HG03575 (cell line): ENCODE data around the gene MYH1.
"Not testable (repeated sequence)": the region's sequence is repeated elsewhere in the genome, so short reads cannot be mapped to it uniquely, and the experiment has no call there.

ENCODE experiments used
- ATAC-seq: cut with Tn5 transposase; IDR thresholded peaks from one replicate; pipeline ENCODE4 v1.9.1; 2021; ENCODE audit not compliant: unreplicated experiment, insufficient number of reproducible peaks, low FRiP score; ENCODE audit errors: extremely low read depth

Gene MYH1

DNA sequence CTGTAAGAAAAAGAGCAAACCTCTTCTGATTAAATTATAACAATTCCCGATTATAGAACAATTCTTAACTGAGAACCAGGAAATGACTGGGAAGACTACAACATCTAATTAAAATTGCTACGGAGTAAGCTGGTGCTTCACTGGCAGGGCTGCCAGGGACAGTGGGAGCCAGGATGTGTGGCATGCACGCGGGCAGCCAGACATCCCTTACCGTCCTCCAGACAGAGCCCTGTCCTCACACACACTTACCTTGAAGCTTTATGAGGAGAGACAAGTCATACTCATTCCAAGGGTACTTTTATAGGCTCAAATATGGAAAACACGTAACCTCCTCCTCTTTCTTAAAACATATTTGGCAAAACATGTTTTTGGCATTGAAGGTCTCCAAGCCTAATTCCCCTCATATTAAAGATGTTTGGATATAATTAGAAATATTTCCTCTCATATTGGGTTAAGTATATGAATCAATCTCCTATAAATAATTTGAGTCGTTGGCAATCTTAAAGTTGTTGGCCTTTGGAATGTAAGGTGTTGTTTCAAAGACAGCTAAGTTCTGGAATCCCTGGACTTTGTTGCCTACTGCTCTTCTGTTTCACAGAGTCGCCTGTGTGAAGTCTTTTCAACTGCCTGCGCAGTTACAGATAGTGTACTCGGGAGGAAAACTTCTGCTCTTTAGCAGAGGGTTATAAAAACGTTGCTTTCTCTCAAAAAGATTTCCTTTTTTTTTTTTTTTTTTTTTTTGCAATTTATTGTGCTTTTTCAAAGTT is at the start of gene MYH1:
Gene MYH1, minus strand, starts transcription at position 272 of the 767 bp plus-strand sequence. CDS start 1,900 bp downstream, outside the sequence.
- no peak for ATAC-seq

GRCh38 chr17:10563991-10564660 is 45.8 kb upstream of the MYH1 start:
- no peak for ATAC-seq

- no peak for ATAC-seq
Measured at GRCh38 chr17:10558049-10558448, 39.7 kb upstream of the MYH1 start.

- ATAC-seq: no peak
Measured at GRCh38 chr17:10557422-10557821, 39.1 kb upstream of the MYH1 start.

- ATAC-seq: no peak
Measured at GRCh38 chr17:10556301-10557005, 38.1 kb upstream of the MYH1 start.

- no peak for ATAC-seq
Measured at GRCh38 chr17:10550014-10550413, 31.7 kb upstream of the MYH1 start.

GRCh38 chr17:10549096-10549842 is 30.9 kb upstream of the MYH1 start, which contains the start of gene MYH2:
Gene MYH2, minus strand, starts transcription at chr17:10549658. Its CDS starts 1,738 bp downstream, at chr17:10547920.
- no peak for ATAC-seq

DNA sequence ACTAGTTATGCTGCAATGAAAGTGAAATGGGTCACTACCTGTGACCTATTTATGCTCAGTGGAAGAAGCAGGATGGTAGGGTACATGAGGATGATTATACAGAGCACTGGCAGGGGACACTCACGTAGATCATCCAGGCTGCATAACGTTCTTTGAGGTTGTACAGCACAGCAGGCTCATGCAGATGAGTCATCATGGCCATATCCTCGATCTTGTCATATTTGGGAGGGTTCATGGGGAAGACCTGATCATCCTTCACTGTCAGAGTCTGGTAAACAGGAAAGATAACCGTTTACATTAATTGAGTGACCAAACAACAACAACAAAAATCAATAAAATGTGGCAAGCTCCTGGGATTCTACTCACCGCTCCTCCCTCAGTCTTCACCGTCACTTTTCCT is 29.0 kb upstream of the MYH1 start:
- ATAC-seq: no peak

DNA sequence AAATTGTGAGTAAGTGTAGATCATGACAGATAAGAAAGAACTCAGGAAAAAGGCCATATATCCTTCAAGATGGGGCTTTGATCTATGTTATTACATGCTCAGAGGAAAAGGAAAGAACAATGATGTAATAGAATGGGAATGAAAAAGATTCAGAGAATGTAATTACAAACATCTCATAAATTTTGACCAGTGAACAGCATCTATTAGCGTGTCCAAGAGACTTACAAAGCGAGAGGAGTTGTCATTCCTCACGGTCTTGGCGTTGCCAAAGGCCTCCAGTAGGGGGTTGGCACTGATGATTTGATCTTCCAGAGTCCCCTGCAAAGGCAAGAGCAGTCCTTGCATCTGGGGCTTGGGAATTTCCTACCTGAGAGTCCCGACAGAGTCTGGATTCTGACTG is 25.1 kb upstream of the MYH1 start:
- ATAC-seq: not testable (repeated sequence)

DNA sequence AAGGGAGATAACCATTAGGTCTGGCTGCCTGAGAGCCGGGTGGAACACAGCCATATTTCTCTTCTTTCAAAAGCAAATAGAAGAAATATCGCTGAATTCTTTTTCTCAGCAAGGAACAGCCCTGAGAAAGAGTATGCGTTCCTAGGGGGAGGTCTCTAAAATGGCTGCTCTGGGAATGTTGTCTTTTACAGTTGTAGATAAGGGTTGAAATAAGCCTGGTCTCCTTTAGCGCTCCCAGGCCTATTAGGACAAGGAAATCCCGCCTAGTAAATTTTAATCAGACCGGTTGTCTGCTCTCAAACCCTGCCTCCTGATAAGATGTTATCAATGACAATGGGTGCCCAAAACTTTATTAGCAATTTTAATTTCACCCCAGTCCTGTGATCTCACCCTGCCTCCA is 22.8 kb upstream of the MYH1 start:
- ATAC-seq: not testable (repeated sequence)

GRCh38 chr17:10532026-10532425 is 13.7 kb upstream of the MYH1 start:
- ATAC-seq: no peak

GRCh38 chr17:10527419-10527818 is 9.1 kb upstream of the MYH1 start:
- ATAC-seq: no peak

- ATAC-seq: no peak
Measured at GRCh38 chr17:10526517-10526916, 8.2 kb upstream of the MYH1 start.

DNA sequence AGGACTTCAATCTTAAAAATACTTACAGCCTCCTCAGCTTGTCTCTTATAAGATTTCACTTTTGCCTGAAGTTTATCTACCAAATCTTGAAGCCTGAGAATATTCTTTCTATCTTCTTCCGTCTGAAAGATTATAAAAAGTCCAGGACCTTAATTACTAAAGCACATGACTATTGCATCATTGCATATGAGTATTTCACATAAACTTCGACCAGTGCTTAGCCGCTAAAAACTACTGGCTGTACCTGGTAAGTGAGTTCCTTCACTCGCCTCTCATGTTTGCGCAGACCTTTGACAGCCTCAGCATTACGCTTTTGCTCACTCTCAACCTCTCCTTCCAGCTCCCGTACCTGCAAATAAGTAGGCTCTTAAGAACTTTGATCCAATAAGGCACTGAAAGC is 4.7 kb upstream of the MYH1 start:
- no peak for ATAC-seq

- no peak for ATAC-seq
Measured at GRCh38 chr17:10521949-10522348, 3.6 kb upstream of the MYH1 start.

GRCh38 chr17:10516638-10517037 is 1.7 kb downstream of the MYH1 start:
- no peak for ATAC-seq

GRCh38 chr17:10516065-10516464 is 2.3 kb downstream of the MYH1 start:
- ATAC-seq: no peak

- ATAC-seq: no peak
Measured at GRCh38 chr17:10513299-10514067, 4.9 kb downstream of the MYH1 start.
